NCI-H1694 (cell line): ENCODE results near the gene RUNX2.

ENCODE experiments used
- DNase-seq: peaks from one replicate; lab custom pipeline; 2025; lab: John Stamatoyannopoulos, UW

The RUNX2 gene

GRCh38 chr6:45415788-45416518 is 87.8 kb downstream of the RUNX2 start:
- DNase-seq: no peak

DNA sequence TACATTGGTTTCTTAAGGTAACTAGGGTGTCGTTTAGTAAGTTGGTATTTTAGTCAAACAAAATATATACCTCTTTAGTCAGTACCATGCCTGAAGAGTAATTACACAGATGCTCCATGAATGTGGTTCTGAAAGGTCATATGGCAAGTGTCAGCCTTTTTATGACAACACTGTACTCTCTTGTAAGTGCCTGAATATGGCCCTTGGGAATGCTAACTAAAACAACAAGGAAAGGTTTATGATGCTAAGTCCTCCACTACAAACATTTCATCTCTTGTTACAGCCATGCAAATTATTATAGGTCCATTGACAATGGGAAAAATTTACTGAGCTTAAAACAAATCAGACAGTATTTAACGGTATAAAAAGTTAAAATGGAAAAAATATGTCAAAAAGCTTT is 88.6 kb downstream of the RUNX2 start:
- DNase-seq: no peak

GRCh38 chr6:45417436-45417835 is 89.3 kb downstream of the RUNX2 start:
- no peak for DNase-seq

GRCh38 chr6:45419571-45420082 is 91.5 kb downstream of the RUNX2 start:
- DNase-seq: peak; percentile 8

GRCh38 chr6:45420083-45420908 is 92.2 kb downstream of the RUNX2 start:
- DNase-seq: peak; percentile 3

DNA sequence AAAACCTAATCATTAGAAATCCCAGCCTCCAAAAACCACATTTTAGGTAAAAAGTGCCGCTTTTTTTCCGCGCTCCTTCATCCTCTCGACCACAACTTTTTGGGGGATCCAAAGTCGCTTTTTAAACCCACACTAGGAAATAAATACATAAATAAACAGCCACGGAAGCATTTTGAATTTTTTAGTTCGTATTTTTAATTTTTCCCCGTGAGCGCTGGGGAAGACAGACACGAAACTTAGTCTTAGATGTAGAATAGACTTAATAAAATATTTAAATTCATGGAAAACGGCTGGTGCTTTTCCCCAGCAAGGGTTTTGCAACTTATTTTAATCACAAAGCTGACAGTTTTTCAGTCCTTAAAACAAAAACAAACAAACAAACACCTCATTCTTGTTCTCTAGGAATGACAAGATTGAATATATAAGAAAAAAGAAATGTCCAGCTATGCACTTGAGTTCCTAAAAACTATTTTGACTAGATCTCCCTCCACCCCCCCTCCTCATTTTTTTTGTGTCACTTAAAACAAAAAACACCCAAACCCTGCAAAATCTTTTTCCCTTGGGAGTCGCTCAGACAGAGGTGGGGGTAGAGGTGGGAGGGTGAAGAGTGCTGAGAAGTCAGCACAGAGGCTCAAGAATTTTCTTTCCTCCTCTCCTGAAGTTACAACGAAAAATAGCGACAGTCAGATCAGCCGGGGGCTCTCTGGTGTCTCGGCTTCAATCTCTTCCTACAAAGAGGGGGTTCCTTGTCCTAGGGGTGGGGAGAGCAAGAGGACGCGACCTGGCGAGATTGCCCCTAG is 93.0 kb downstream of the RUNX2 start:
- DNase-seq: no peak

DNA sequence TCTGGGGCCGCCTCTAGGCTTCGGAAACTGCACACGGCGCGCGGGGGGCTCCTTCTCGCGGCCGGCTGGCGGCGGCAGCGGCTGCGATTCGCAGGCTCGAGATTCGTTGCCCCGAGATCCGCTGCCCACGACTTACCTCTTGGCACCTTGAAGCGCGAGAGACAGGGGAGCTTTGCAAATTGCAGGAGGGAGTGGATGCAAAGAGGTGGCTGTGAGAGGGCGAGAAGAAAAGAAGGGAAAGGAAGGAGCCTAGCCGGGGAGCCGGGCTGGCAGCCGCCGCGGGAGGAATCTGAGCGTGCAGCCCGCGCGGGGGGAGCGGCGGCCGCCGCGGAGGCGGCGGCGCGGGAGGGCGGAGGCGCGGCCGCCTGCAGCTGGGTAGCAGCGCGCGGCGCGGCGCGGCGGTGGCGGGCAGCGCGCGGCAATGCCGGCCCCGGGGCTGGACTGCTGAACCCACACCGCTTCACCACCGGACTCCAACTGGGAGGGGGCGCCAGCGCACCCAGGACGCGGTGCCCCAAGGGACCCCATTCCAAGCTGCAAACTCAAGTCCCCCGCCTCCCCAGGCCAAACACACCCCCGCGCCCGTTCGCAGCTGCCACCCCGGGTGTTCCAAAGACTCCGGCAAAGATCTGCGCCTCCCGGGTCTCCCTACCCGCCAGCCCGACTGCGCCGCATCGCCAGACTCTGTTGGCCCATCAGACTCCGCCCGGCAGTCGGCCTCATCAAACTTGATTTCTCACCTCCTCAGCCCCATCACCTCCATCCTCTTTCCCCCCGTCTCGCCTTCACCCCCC is 93.8 kb downstream of the RUNX2 start:
- no peak for DNase-seq

- DNase-seq: no peak
Observed at GRCh38 chr6:45422503-45423110, 94.5 kb downstream of the RUNX2 start.

GRCh38 chr6:45423111-45423823 is 95.1 kb downstream of the RUNX2 start:
- no peak for DNase-seq

DNA sequence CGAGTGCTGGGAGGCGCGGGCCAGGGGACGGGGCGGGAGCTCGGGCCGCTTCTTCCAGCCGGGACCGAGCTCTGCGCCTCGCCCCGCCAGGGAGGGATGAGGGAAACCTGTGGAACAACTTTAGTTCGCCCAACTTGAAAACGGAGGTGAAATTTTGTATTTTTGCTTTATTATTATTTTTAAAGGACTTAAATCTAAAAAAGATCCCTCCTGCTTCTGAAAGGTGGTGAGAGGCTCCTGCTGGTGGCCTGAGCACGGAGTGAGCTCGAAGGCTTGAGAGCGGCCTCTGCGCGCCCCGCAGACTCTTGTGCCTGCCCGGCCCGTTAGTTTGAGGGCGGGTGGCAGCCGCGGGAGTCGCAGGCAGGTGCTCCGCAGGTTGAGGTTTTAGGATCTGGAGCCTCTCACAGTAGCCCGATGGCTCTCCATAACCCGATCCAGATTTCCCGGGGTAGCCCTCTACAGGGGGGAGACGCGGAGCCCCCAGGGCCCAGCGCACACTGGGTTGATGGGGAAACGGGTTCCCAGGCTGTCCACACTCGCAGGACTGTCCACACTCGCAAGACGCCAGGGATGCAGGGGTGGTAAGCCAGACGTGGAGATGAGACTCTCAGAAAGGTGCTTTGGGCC is 95.8 kb downstream of the RUNX2 start:
- DNase-seq: no peak

DNA sequence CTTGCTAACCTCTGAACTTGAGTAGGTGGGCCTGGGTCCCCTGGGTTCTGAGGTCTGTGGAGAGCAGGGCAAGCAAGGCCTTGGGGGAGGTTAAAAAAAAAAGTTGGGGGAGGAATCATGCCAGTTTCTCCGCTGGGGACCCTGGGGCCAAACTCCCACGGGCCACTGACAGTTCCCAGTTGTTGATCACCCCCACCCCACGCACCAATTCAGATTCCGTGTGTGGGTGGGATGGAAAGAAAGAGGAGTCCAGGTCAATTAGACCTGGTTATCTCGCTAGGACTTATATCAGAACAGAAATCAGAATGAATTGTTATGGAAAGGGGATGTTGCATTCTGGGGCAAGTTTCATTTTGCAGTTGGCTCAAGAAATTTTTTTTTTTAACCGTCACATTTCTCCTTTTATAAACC is 96.3 kb downstream of the RUNX2 start:
- DNase-seq: no peak

DNA sequence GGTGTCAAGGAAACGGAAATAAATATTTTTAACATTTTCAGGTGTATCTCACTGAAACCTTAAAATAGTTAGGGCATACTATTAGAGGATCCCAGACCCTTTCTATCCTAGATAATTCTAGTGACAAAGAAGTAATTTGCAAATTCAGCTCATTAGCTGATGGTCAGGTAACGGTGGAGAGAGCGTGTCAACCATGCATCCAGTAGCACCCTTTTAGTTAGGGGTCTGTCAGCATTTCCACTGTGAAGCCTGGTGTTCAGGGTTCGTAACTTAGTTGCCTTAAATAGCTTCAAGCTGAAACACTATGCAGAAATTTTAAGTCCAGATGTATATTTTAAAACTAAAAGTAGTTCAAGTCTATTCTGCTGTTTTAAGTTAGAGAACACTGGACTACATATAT is 98.1 kb downstream of the RUNX2 start:
- no peak for DNase-seq

DNA sequence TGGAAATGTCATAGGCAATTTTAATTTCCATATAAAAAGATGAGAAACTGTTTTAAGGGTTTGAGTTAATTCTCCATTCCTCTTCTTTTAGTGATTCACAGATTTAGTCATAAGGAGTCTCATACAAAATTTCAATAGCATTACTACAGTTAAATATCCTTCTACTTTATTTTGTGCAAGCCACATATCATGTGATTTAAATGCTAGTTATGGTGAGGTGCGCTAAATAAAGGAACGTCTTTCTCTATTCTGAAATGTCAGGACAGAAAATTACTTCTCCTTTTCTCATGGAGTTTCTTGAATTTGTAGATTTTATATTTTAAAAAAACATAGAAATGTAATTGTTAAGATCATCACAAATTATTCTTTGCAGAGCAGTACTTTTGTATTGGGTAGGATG is 99.6 kb downstream of the RUNX2 start:
- DNase-seq: no peak

GRCh38 chr6:45428727-45429126 is 100.6 kb downstream of the RUNX2 start:
- DNase-seq: no peak

GRCh38 chr6:45430590-45431202 is 102.6 kb downstream of the RUNX2 start:
- no peak for DNase-seq

DNA sequence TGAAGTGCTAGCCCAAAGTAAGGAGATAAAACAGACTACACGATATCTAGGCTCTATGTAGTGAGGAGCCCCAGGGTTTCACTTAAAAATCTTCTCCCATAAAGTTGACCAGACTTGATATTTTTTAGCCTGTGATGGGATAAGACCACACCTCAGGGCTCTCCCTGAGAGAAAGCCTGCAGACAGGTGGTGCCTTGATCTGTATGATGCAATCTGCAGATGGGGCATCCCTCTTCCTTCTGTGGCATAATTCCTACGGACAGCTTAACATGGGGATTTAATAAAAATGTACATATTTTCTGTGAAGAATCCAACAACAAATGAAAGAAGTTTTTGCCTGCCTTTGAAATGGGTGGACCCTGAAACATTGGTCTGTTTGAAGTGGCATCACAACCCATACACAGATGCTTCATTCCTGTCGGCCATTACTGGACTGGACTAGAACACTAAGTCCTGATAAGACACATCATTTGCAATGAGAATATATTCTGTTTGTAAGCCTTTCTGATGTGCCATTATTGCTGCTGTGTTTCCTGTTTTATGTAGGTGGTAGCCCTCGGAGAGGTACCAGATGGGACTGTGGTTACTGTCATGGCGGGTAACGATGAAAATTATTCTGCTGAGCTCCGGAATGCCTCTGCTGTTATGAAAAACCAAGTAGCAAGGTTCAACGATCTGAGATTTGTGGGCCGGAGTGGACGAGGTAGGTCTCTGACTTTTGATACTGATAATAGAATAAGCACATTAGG is 103.4 kb downstream of the RUNX2 start:
- no peak for DNase-seq

DNA sequence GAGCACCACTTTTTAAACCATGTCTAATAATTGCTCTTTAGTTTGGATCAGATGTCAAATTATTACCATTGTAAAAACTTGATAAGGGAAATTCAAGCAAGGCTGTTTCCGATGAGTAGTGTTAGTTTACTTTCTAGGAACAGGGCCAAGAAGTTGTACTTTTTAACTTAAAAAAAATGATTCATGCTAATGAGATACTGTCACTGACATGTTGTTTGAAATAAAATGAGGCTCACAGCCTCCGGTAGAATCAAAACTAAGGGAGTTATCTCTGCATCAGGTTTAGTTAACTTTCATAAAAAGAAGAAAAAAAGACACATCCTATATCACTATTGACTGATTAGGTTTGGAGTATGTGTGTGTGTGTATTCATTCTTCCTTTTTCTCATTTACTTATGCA is 104.8 kb downstream of the RUNX2 start:
- DNase-seq: no peak

DNA sequence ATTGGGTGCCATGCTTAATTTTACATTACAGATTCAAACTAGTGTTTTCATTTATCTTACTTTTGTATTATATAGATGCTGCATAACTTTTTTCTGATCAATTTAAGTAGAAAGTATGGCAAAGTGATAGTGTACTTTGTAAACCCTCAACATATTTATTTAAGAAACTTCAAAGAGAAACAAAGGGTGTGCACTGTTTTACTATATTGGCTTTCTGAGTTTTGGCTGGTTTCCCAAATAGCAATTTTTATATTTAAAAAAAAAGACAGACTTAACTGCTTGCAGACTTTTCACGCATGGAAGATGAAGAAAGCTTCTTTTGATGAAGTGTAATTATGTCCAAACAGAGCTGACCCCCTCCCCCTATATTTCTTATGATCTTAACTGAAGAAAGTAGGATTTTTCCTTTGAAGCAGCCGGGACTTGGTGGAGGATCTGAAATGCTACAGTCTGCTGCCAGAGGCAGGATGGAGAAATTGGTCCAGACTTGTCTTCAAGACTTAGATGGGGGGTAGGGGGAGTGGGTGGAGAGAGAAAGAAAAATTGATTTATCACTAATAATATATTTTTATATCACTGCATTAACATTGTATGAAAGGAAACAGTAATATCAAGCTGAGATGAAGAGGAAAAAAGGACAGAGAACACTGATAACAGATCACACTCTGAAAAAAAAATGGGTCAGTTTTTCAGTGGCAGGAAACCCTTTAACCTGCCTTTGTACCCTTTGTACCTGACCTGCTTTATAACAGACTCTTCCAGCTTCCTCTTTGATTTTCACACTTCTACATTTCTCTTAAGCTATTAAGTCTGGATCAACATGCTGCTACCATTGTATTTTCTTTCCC is 105.6 kb downstream of the RUNX2 start:
- DNase-seq: no peak
